ENCODE data around the gene AHNAK. TPM values are rescaled to one million over a fixed set of nuclear protein-coding genes. Genes with fewer than 3 reads are reported as not detected.
"Not testable (repeated sequence)": the region's sequence is repeated elsewhere in the genome, so short reads cannot be mapped to it uniquely, and the experiment has no call there.

The AHNAK gene
- total RNA-seq, 1 donor from 2014 or later = 105 TPM

DNA sequence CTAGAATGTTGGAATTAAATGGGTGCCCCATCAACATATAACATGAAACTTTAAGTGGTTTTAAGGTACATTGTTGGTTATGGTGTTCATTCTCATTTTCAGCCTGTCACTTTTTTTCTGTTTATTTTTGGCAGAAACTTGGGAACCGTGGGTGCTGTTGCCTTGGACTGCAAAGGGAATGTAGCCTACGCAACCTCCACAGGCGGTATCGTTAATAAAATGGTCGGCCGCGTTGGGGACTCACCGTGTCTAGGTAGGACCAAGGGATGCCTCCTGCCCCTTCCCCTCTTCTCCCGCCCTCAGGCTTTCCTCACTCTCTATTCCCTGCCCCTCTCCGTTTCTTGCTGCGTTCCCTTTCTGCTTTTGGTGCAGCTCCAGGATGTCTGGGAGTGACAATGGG is 157.6 kb downstream of the AHNAK start:
- Mint-ChIP-seq H3K27ac (no peak overlapping the region), H3K27me3 (ENCODE audit: low read depth) (peaks cover 2% of the 10 kb centered on the region), H3K36me3 (ENCODE audit: low read depth) (no peaks in the 10 kb centered on the region), H3K4me3 (ENCODE audit: low read depth) (no peak overlapping the region), H3K9me3 (no peaks in the 10 kb centered on the region), H3K4me1 (ENCODE audit: low read depth) (peaks cover 9% of the 10 kb centered on the region)
- intact Hi-C loops (cut with micrococcal nuclease) = loop anchor here (5.0 kb wide), 1 partner anchor 33 kb away; no protein-coding TSS in a partner anchor
- no peak for DNase-seq (ENCODE audit: low spot score)

DNA sequence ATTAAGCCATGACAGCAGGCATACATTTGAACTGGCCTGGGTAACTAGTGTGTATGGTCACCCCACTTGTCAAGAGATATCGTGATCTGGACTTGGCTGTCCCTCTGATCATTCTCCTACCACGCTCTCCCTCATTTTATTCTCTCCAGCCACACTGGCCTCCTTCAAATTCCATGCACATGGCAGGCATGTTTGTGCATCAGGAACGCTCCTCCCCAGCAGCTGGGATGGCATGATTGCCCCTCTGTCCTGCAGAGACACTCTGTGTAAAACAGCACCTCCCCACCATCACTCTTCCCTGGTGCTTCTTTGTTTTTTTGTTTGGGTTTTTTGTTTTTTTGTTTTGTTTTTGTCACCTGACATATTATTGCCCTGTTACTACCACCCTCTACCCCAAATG is 159.2 kb downstream of the AHNAK start:
- Mint-ChIP-seq H3K4me3 (ENCODE audit: low read depth) (no peak overlapping the region), H3K9me3 (no peaks in the 10 kb centered on the region), H3K36me3 (ENCODE audit: low read depth) (no peaks in the 10 kb centered on the region), H3K27ac (no peak overlapping the region), H3K27me3 (ENCODE audit: low read depth) (peaks cover 2% of the 10 kb centered on the region), H3K4me1 (ENCODE audit: low read depth) (peaks cover 9% of the 10 kb centered on the region)
- no peak for DNase-seq (ENCODE audit: low spot score)
- intact Hi-C loops (cut with micrococcal nuclease) = loop anchor here (5.0 kb wide), 1 partner anchor 35 kb away; no protein-coding TSS in a partner anchor

- intact Hi-C loops (cut with micrococcal nuclease) = loop anchor here (5.0 kb wide), 1 partner anchor 36 kb away; no protein-coding TSS in a partner anchor
- not testable (repeated sequence) for H3K9me3 Mint-ChIP-seq; H3K36me3 Mint-ChIP-seq (ENCODE audit: low read depth); H3K27me3 Mint-ChIP-seq (ENCODE audit: low read depth); H3K4me3 Mint-ChIP-seq (ENCODE audit: low read depth); H3K27ac Mint-ChIP-seq; DNase-seq (ENCODE audit: low spot score)
- H3K4me1 Mint-ChIP-seq (ENCODE audit: low read depth) = peaks cover 15% of the 10 kb centered on the region
These were observed 160.5 kb downstream of the AHNAK start for GRCh38 chr11:62386083-62386482.

DNA sequence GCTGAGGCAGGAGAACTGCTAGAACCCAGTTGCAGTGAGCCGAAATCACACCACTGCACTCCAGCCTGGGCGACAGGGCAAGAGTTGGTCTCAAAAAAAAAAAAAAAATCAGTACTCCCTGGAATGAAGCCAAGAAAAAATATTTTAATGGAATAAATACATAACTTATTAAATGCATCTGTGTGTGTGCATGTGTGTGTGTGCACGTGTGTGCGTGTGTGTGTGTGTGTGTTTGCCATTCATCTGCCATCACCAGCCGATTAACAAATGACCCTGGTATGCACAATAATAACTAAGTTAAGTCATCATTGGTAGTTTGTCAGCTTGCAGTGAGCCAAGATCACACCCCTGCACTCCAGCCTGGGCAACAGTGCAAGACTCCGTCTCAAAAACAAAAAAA is 162.8 kb downstream of the AHNAK start:
- peaks cover 15% of the 10 kb centered on the region for H3K27me3 Mint-ChIP-seq (ENCODE audit: low read depth)
- H3K36me3 Mint-ChIP-seq (ENCODE audit: low read depth) = no peaks in the 10 kb centered on the region
- H3K27ac Mint-ChIP-seq = no peak overlapping the region
- H3K4me1 Mint-ChIP-seq (ENCODE audit: low read depth) = peaks cover 20% of the 10 kb centered on the region
- H3K9me3 Mint-ChIP-seq = no peaks in the 10 kb centered on the region
- DNase-seq (ENCODE audit: low spot score) = no peak
- intact Hi-C loops (cut with micrococcal nuclease) = no loop called here
- H3K4me3 Mint-ChIP-seq (ENCODE audit: low read depth) = no peak overlapping the region

Other genes with a start within 250 kb of the AHNAK start
- not detected in 2 replicates for gene SCGB1D4, start 247.7 kb downstream of the AHNAK start, total RNA-seq
- 6.1 and 7.4 TPM in 2 replicates for gene ASRGL1, start 209.4 kb downstream of the AHNAK start, total RNA-seq
- gene SCGB1A1, start 127.8 kb downstream of the AHNAK start, total RNA-seq = not detected in 2 replicates
- gene EEF1G, start 27.1 kb upstream of the AHNAK start, total RNA-seq = 1,369 and 1,395 TPM in 2 replicates
- 29.9 and 41.7 TPM in 2 replicates for gene TUT1, start 44.7 kb upstream of the AHNAK start, total RNA-seq
- gene MTA2, start 55.1 kb upstream of the AHNAK start, total RNA-seq = 201 and 215 TPM in 2 replicates
- 144 and 146 TPM in 2 replicates for gene EML3, start 66.0 kb upstream of the AHNAK start, total RNA-seq
- gene ROM1, start 66.5 kb upstream of the AHNAK start, total RNA-seq = 1.4 and 2.8 TPM in 2 replicates
- 70.0 and 81.4 TPM in 2 replicates for gene B3GAT3, start 75.2 kb upstream of the AHNAK start, total RNA-seq
- gene GANAB, start 99.8 kb upstream of the AHNAK start, total RNA-seq = 274 and 279 TPM in 2 replicates
- gene INTS5, start 106.5 kb upstream of the AHNAK start, total RNA-seq = 35.2 and 35.7 TPM in 2 replicates
- 118 and 130 TPM in 2 replicates for gene C11orf98, start 118.4 kb upstream of the AHNAK start, total RNA-seq
- 45.4 and 47.2 TPM in 2 replicates for gene CSKMT, start 118.5 kb upstream of the AHNAK start, total RNA-seq
- 8.0 and 9.5 TPM in 2 replicates for gene UQCC3, start 124.9 kb upstream of the AHNAK start, total RNA-seq
- gene LBHD1, start 125.5 kb upstream of the AHNAK start, total RNA-seq = 21.4 and 21.7 TPM in 2 replicates
- gene UBXN1, start 132.3 kb upstream of the AHNAK start, total RNA-seq = 119 and 127 TPM in 2 replicates
- gene LRRN4CL, start 142.7 kb upstream of the AHNAK start, total RNA-seq = 0.18 and 0.23 TPM in 2 replicates
- gene BSCL2, start 160.6 kb upstream of the AHNAK start, total RNA-seq = 28.7 and 32.8 TPM in 2 replicates
- not detected in 2 replicates for gene GNG3, start 160.9 kb upstream of the AHNAK start, total RNA-seq
- gene HNRNPUL2, start 180.7 kb upstream of the AHNAK start, total RNA-seq = 62.6 and 63.5 TPM in 2 replicates
- gene TTC9C, start 181.7 kb upstream of the AHNAK start, total RNA-seq = 35.4 and 39.4 TPM in 2 replicates
- gene ZBTB3, start 207.4 kb upstream of the AHNAK start, total RNA-seq = 7.3 and 9.3 TPM in 2 replicates
- 122 and 128 TPM in 2 replicates for gene POLR2G, start 214.8 kb upstream of the AHNAK start, total RNA-seq
- 17.6 and 21.0 TPM in 2 replicates for gene TAF6L, start 224.6 kb upstream of the AHNAK start, total RNA-seq
- 34.6 and 35.9 TPM in 2 replicates for gene TMEM179B, start 240.6 kb upstream of the AHNAK start, total RNA-seq
- gene TMEM223, start 245.2 kb upstream of the AHNAK start, total RNA-seq = 13.4 and 14.0 TPM in 2 replicates